ENCODE results near the gene CCDC187.

DNA sequence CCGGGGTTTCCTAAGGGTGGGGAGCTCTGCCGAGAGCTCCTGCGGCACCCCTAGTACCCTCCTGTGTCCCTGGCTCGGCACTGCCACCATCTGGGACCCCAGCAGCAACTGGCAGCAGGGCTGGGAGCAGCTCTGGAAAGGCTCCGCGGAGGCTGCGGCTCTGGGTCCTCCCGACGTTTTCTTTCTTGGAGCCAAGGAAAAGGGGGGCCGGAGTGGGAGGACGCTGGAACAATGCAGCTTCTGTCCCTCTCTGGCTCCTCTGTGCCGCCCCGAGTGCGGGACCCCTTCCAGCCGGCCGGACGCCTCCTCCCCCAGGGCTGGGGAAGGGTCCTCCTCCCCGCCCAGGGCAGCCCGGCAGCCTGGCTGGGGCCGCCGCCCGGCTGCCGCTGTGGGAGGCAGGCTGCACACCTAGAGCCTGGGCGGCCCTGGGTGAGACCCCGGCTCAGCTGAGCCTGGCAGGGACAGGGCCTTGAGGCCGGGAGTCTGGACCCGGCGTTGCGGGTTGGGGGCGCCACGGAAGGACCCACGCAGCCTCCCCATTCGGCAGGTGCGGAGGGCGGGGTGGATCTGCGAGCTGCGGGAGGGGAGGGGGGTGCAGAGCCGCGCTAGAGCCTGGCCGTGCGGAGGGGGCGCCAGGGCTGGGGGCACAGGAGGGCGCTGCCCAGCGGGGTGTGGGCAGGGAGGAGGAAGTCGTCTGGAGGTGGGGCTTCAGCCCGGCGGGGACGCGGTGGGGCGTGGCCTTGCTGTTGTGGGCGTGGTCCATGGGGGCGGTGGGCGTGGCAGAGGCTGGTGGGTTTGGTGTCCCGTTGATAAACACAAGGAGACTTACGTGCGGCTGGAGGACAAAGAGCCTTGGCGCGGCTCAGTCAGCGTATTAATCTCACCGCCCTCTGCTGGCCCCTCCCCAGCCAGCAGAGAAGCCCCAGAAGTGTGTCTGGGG, 38.6 kb upstream of the CCDC187 start:
- TF ChIP-seq CTCF (conservative IDR thresholded peaks at IDR 0.05) (no peak), EZH2 (IDR thresholded peaks at IDR 0.05; ENCODE audit: low read depth) (no peak)
